NK-92 (cell line): ENCODE data around the gene MYH2.

Experiments used
- DNase-seq: peaks from one replicate; lab custom pipeline; 2025; ENCODE audit not compliant: unreplicated experiment; lab: John Stamatoyannopoulos, UW

MYH2 gene

GRCh38 chr17:10516638-10517037 lies 32.8 kb downstream of the MYH2 start:
- no peak for DNase-seq

- DNase-seq = no peak
Measured at GRCh38 chr17:10516065-10516464, 33.4 kb downstream of the MYH2 start.

- DNase-seq = no peak
Measured at GRCh38 chr17:10513299-10514067, 36.0 kb downstream of the MYH2 start.

- DNase-seq = no peak
Measured at GRCh38 chr17:10512856-10513255, 36.6 kb downstream of the MYH2 start.

- DNase-seq = no peak
Measured at GRCh38 chr17:10499950-10500349, 49.5 kb downstream of the MYH2 start.

GRCh38 chr17:10492004-10492403 lies 57.5 kb downstream of the MYH2 start:
- DNase-seq = no peak

- DNase-seq = no peak
Measured at GRCh38 chr17:10482252-10482651, 67.2 kb downstream of the MYH2 start.

GRCh38 chr17:10477701-10478100 lies 71.8 kb downstream of the MYH2 start:
- no peak for DNase-seq

- no peak for DNase-seq
Measured at GRCh38 chr17:10474536-10474935, 74.9 kb downstream of the MYH2 start.

- no peak for DNase-seq
Measured at GRCh38 chr17:10471858-10472257, 77.6 kb downstream of the MYH2 start.
